BLaER1 treated with 17β-estradiol and CSF1 and Interleukin-3, amounts not matched to agents 10 nM and 100 nM (cell line): ENCODE data around the gene CX3CL1.
A peak's percentile ranks its signal among the peaks of the same experiment; 100 is the strongest.

ENCODE experiments used
- H3K27ac ChIP-seq, 11 experiments: shearing (Covaris generic); formaldehyde crosslinking; 2 replicates each; pipeline ENCODE4 v1.8.1; 2022
- H3K27me3 ChIP-seq, 11 experiments: shearing (Covaris generic); formaldehyde crosslinking; 2 replicates each; pipeline ENCODE4 v1.8.1; 2022
- H3K36me3 ChIP-seq, 11 experiments: shearing (Covaris generic); formaldehyde crosslinking; 2 replicates each; pipeline ENCODE4 v1.8.1; 2022
- H3K4me1 ChIP-seq, 10 experiments: shearing (Covaris generic); formaldehyde crosslinking; 2 replicates each; pipeline ENCODE4 v1.8.1; 2022
- H3K4me2 ChIP-seq, 11 experiments: shearing (Covaris generic); formaldehyde crosslinking; 2 replicates each; pipeline ENCODE4 v1.8.1; 2022
- H3K4me3 ChIP-seq, 10 experiments: shearing (Covaris generic); formaldehyde crosslinking; 2 replicates each; pipeline ENCODE4 v1.8.1; 2022
- H3K9ac ChIP-seq, 11 experiments: shearing (Covaris generic); formaldehyde crosslinking; 2 replicates each; pipeline ENCODE4 v1.8.1; 2022
- H3K9me3 ChIP-seq, 11 experiments: shearing (Covaris generic); formaldehyde crosslinking; replicated peaks in 1 of 11; 2 replicates each; pipeline ENCODE4 v1.8.1; 2022
- H4K20me1 ChIP-seq, 11 experiments: shearing (Covaris generic); formaldehyde crosslinking; 2 replicates each; pipeline ENCODE4 v1.8.1; 2022
- Cebpa-rat ChIP-seq, 11 experiments: shearing (Covaris generic); IDR thresholded peaks; 2 replicates each; pipeline ENCODE4 v1.8.1; 2022

The CX3CL1 gene

GRCh38 chr16:57430955-57431354, 58.7 kb downstream of the CX3CL1 start:
- Histone ChIP-seq H3K27ac (no peak overlapping the region), H3K27me3 (no peaks in the 10 kb centered on the region), H3K4me1 (peaks cover 0 to 7% (median 0%) of the 10 kb centered on the region in 10 experiments; a peak in 1 of 20 replicates), H3K4me3 (no peak overlapping the region), H3K9ac (no peak overlapping the region), H3K9me3 (no peaks in the 10 kb centered on the region), H3K4me2 (no peak overlapping the region), H4K20me1 (peaks cover 0 to 7% (median 0%) of the 10 kb centered on the region in 11 experiments; a peak in 3 of 22 replicates), H3K36me3 (peaks cover 89 to 100% (median 98%) of the 10 kb centered on the region in 11 experiments)
- no peak for TF ChIP-seq Cebpa-rat (IDR thresholded peaks at IDR 0.05)

GRCh38 chr16:57432505-57432904, 60.2 kb downstream of the CX3CL1 start:
- peaks cover 0 to 7% (median 0%) of the 10 kb centered on the region in 10 experiments; a peak in 1 of 20 replicates for H3K4me1 ChIP-seq
- TF ChIP-seq Cebpa-rat (IDR thresholded peaks at IDR 0.05): no peak
- H3K9me3 ChIP-seq: no peaks in the 10 kb centered on the region
- H3K27ac ChIP-seq: no peak overlapping the region
- H3K27me3 ChIP-seq: no peaks in the 10 kb centered on the region
- peaks cover 97 to 100% (median 99%) of the 10 kb centered on the region in 11 experiments for H3K36me3 ChIP-seq
- H3K9ac ChIP-seq: no peak overlapping the region
- H3K4me3 ChIP-seq: no peak overlapping the region
- H3K4me2 ChIP-seq: no peak overlapping the region
- peaks cover 0 to 7% (median 0%) of the 10 kb centered on the region in 11 experiments; a peak in 4 of 22 replicates for H4K20me1 ChIP-seq

- Histone ChIP-seq H3K4me1 (peaks cover 0 to 7% (median 0%) of the 10 kb centered on the region in 10 experiments; a peak in 1 of 20 replicates), H3K27ac (no peak overlapping the region), H3K4me2 (no peak overlapping the region), H3K4me3 (no peak overlapping the region), H4K20me1 (peaks cover 0 to 7% (median 0%) of the 10 kb centered on the region in 11 experiments; a peak in 4 of 22 replicates), H3K27me3 (no peaks in the 10 kb centered on the region), H3K36me3 (peaks cover 96 to 100% (median 99%) of the 10 kb centered on the region in 11 experiments), H3K9me3 (no peaks in the 10 kb centered on the region), H3K9ac (no peak overlapping the region)
- TF ChIP-seq Cebpa-rat (IDR thresholded peaks at IDR 0.05): no peak
Measured at GRCh38 chr16:57432989-57433388, 60.7 kb downstream of the CX3CL1 start.

- H4K20me1 ChIP-seq: peaks cover 0 to 2% (median 0%) of the 10 kb centered on the region in 11 experiments; a peak in 4 of 22 replicates
- H3K36me3 ChIP-seq: peaks cover 96 to 100% (median 98%) of the 10 kb centered on the region in 11 experiments
- H3K27me3 ChIP-seq: no peaks in the 10 kb centered on the region
- no peak overlapping the region for H3K27ac ChIP-seq
- TF ChIP-seq Cebpa-rat (IDR thresholded peaks at IDR 0.05): no peak
- H3K9me3 ChIP-seq: no peaks in the 10 kb centered on the region; a peak in 1 of 22 replicates
- 0 out of 22 replicates have a peak overlapping the region, but pooled peaks of 1 of the 11 experiments have one; percentile 22 for H3K9ac ChIP-seq
- H3K4me2 ChIP-seq: no peak overlapping the region
- H3K4me1 ChIP-seq: peaks cover 0 to 7% (median 0%) of the 10 kb centered on the region in 10 experiments; a peak in 1 of 20 replicates
- no peak overlapping the region for H3K4me3 ChIP-seq
Measured at GRCh38 chr16:57434003-57434402, 61.7 kb downstream of the CX3CL1 start.
